ENCODE measurements around the gene SCFD2. TPM values are rescaled to one million over a fixed set of nuclear protein-coding genes. Genes with fewer than 3 reads are reported as not detected.

The SCFD2 gene
- polyA plus RNA-seq, 3 donors: 5.4 to 9.4 (median 6.7) TPM

DNA sequence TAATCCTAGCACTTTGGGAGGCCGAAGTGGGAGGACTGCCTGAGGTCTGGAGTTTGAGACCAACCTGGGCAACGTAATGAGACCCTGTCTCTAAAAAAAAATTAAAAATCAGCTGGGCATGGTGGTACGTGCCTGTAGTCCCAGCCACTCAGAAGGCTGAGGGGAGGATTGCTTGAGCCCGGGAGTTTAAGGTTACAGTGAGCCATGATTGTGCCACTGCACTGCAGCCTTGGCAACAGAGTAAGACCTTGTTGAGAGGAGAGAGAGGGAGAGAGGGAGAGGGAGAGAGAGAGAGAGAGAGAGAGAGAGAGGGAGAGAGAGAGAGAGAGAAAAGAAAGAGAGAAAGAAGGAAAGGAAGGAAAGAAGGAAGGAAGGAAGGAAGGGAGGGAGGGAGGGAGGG, 358.8 kb downstream of the SCFD2 start:
- DNase-seq: no peak
- intact Hi-C loops (cut with micrococcal nuclease): no loop called here
- H3K27me3 Mint-ChIP-seq (ENCODE audit: low read depth in 3 of 3): no peaks in the 10 kb centered on the region
- 92% methylated on average over 4 of the region's 4 CpGs for WGBS (ENCODE audit: insufficient coverage)
- Histone ChIP-seq H3K9ac (ENCODE audit: insufficient read depth, low read length, poor library complexity, severe bottlenecking) (no peak overlapping the region), H4K20me1 (ENCODE audit: insufficient read depth, low read length) (no peaks in the 10 kb centered on the region), H2AFZ (ENCODE audit: insufficient read depth, low read depth, low read length, poor library complexity, severe bottlenecking) (no peak overlapping the region), H3K4me3 (replicated peaks in 1 of 3; ENCODE audit: low read depth in 2 of 3, low read length in 3 of 3) (no peak overlapping the region), H3K4me2 (replicated peaks; ENCODE audit: extremely low read depth, low read length, poor library complexity, severe bottlenecking) (no peak overlapping the region), H3K27me3 (ENCODE audit: control insufficient read depth in 2 of 2, insufficient read depth in 2 of 2, low read length in 2 of 2) (no peaks in the 10 kb centered on the region), H3K27ac (ENCODE audit: low read depth in 1 of 2, low read length in 2 of 2) (no peak overlapping the region), H3K9me3 (replicated peaks in 1 of 2; ENCODE audit: control insufficient read depth in 1 of 2, insufficient read depth in 1 of 2, low read length in 2 of 2) (no peaks in the 10 kb centered on the region), H3K79me2 (ENCODE audit: insufficient read depth, low read length) (no peaks in the 10 kb centered on the region), H3K36me3 (replicated peaks in 1 of 2; ENCODE audit: control insufficient read depth in 1 of 2, insufficient read depth in 2 of 2, low read length in 2 of 2) (no peaks in the 10 kb centered on the region), H3K4me1 (ENCODE audit: control insufficient read depth in 1 of 2, insufficient read depth in 2 of 2, low read length in 2 of 2) (no peaks in the 10 kb centered on the region)
- peaks cover 3 to 4% of the 10 kb centered on the region in 2 donors for H3K36me3 Mint-ChIP-seq
- H3K9me3 Mint-ChIP-seq: peaks cover 0 to 6% (median 1%) of the 10 kb centered on the region in 7 donors
- H3K27ac Mint-ChIP-seq: no peak overlapping the region
- peaks cover 16% of the 10 kb centered on the region for H3K4me1 Mint-ChIP-seq
- no peak for TF ChIP-seq CTCF (IDR thresholded peaks at IDR 0.05)
- no peak overlapping the region for H3K4me3 Mint-ChIP-seq

DNA sequence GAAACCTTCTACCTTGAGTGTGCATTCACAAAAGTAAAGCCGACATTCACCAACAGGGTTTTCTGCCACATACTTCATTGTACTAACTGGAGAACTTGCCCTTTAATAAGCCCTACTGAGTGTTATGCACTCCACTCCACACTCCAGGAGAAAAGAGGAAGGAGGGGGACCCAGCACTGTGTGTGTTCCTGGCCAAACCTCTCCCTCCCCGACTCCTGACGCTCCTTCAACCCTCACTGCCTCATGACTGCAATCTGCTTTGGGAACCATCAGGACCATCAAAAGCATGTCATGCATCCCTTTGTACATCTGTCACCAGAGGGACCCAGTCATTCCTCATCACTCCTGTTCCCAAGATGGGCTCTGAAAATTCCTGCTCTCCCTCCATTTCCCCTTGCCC, 360.1 kb downstream of the SCFD2 start:
- intact Hi-C loops (cut with micrococcal nuclease): no loop called here
- Histone ChIP-seq H3K4me2 (replicated peaks; ENCODE audit: extremely low read depth, low read length, poor library complexity, severe bottlenecking) (no peak overlapping the region), H3K9ac (ENCODE audit: insufficient read depth, low read length, poor library complexity, severe bottlenecking) (no peak overlapping the region), H3K4me3 (replicated peaks in 1 of 3; ENCODE audit: low read depth in 2 of 3, low read length in 3 of 3) (no peak overlapping the region), H3K9me3 (replicated peaks in 1 of 2; ENCODE audit: control insufficient read depth in 1 of 2, insufficient read depth in 1 of 2, low read length in 2 of 2) (no peaks in the 10 kb centered on the region), H3K36me3 (replicated peaks in 1 of 2; ENCODE audit: control insufficient read depth in 1 of 2, insufficient read depth in 2 of 2, low read length in 2 of 2) (no peaks in the 10 kb centered on the region), H3K27me3 (ENCODE audit: control insufficient read depth in 2 of 2, insufficient read depth in 2 of 2, low read length in 2 of 2) (no peaks in the 10 kb centered on the region), H3K27ac (ENCODE audit: low read depth in 1 of 2, low read length in 2 of 2) (no peak overlapping the region), H3K79me2 (ENCODE audit: insufficient read depth, low read length) (no peaks in the 10 kb centered on the region), H3K4me1 (ENCODE audit: control insufficient read depth in 1 of 2, insufficient read depth in 2 of 2, low read length in 2 of 2) (no peaks in the 10 kb centered on the region), H4K20me1 (ENCODE audit: insufficient read depth, low read length) (no peaks in the 10 kb centered on the region), H2AFZ (ENCODE audit: insufficient read depth, low read depth, low read length, poor library complexity, severe bottlenecking) (no peak overlapping the region)
- TF ChIP-seq CTCF (IDR thresholded peaks at IDR 0.05): no peak
- Mint-ChIP-seq H3K4me3 (no peak overlapping the region), H3K9me3 (peaks cover 0 to 6% (median 1%) of the 10 kb centered on the region in 7 donors), H3K4me1 (peaks cover 14% of the 10 kb centered on the region), H3K27me3 (ENCODE audit: low read depth in 3 of 3) (no peaks in the 10 kb centered on the region), H3K36me3 (peaks cover 3 to 4% of the 10 kb centered on the region in 2 donors), H3K27ac (peak overlapping the region in 2 of 7 donors; percentile 19 to 44)
- DNase-seq: no peak
- 0% methylated on average over 2 of the region's 3 CpGs for WGBS (ENCODE audit: insufficient coverage)
